GM12878 (cell line): ENCODE results near the gene ARHGEF3. TPM values are rescaled to one million over a fixed set of nuclear protein-coding genes. Genes with fewer than 3 reads are reported as not detected.

Experiments
- ASH2L ChIP-seq: fragments of 300-600, 200-600 bp; sonication (generic); IDR thresholded peaks from 2 replicates; pipeline ENCODE4 v1.6.1; 2017; ENCODE audit warnings: low read depth, mild to moderate bottlenecking, borderline replicate concordance
- CBFB ChIP-seq: IDR thresholded peaks from 2 replicates; pipeline ENCODE4 v1.6.1; 2016; ENCODE audit warnings: antibody characterized with exemption, low read depth
- CTCF ChIP-seq, 3 experiments: IDR thresholded peaks in 2 of 3; conservative IDR thresholded peaks in 1 of 3; 2 replicates each; pipeline ENCODE4 v1.5.1; 2011; ENCODE audit warnings: low read depth in 3 of 3, low read length in 3 of 3, mild to moderate bottlenecking in 3 of 3, control low read depth in 2 of 3, moderate library complexity in 2 of 3, inconsistent platforms in 1 of 3, mixed read lengths in 1 of 3; ENCODE audit not compliant: control insufficient read depth in 2 of 3, insufficient read depth in 1 of 3; ENCODE audit errors: extremely low read depth in 1 of 3
- CUX1 ChIP-seq: IDR thresholded peaks from 2 replicates; pipeline ENCODE4 v1.6.1; 2012; ENCODE audit warnings: improper control_type of control experiment, low read depth, low read length; ENCODE audit not compliant: insufficient replicate concordance
- E2F4 ChIP-seq: IDR thresholded peaks from 2 replicates; pipeline ENCODE4 v1.6.1; 2012; ENCODE audit warnings: low read depth, low read length, improper control_type of control experiment
- EGR1 ChIP-seq, 2 experiments: IDR thresholded peaks; 1 replicate in 1 of 2; 2 replicates in 1 of 2; pipeline ENCODE4 v1.6.1; 2011 to 2012; ENCODE audit warnings: low read depth in 2 of 2, low read length in 2 of 2, borderline replicate concordance in 1 of 2, mild to moderate bottlenecking in 1 of 2, moderate library complexity in 1 of 2
- ETV6 ChIP-seq, 2 experiments: fragments of 450-650 bp in 1 of 2; IDR thresholded peaks in 1 of 2; conservative IDR thresholded peaks in 1 of 2; 2 replicates each; pipeline ENCODE4 v1.6.1; 2014; ENCODE audit warnings: antibody characterized with exemption in 1 of 2, borderline replicate concordance in 1 of 2, low read depth in 1 of 2, mild to moderate bottlenecking in 1 of 2, moderate library complexity in 1 of 2
- HCFC1 ChIP-seq: fragments of 150-350 bp; IDR thresholded peaks from 2 replicates; pipeline ENCODE4 v1.6.1; 2014; ENCODE audit warnings: low read length
- IRF4 ChIP-seq: IDR thresholded peaks from 2 replicates; pipeline ENCODE4 v1.6.1; 2011; ENCODE audit warnings: low read depth, low read length
- JUND ChIP-seq: IDR thresholded peaks from 2 replicates; pipeline ENCODE4 v1.6.1; 2012; ENCODE audit warnings: low read depth, mild to moderate bottlenecking, low read length, improper control_type of control experiment, moderate library complexity
- KAT2A ChIP-seq: conservative IDR thresholded peaks from 2 replicates; pipeline ENCODE4 v1.6.1; 2011; ENCODE audit warnings: low read depth, low read length; ENCODE audit not compliant: control insufficient read depth
- KDM1A ChIP-seq: fragments of 200-600 bp; sonication (generic); IDR thresholded peaks from 2 replicates; pipeline ENCODE4 v1.6.1; 2016; ENCODE audit warnings: borderline replicate concordance
- MTA2 ChIP-seq: fragments of 450-650 bp; IDR thresholded peaks from 2 replicates; pipeline ENCODE4 v1.6.1; 2016; ENCODE audit warnings: low read depth, mild to moderate bottlenecking, moderate library complexity
- MYB ChIP-seq: fragments of 150-350 bp; IDR thresholded peaks from 2 replicates; pipeline ENCODE4 v1.6.1; 2014; ENCODE audit warnings: mild to moderate bottlenecking, low read depth, low read length, borderline replicate concordance
- NBN ChIP-seq: fragments of 450-650 bp; IDR thresholded peaks from 2 replicates; pipeline ENCODE4 v1.6.1; 2016
- NR2C2 ChIP-seq: IDR thresholded peaks from 2 replicates; pipeline ENCODE4 v1.6.1; 2011; ENCODE audit warnings: borderline replicate concordance, low read depth; ENCODE audit not compliant: control insufficient read depth, insufficient read length
- NR2F1 ChIP-seq: fragments of 450-650 bp; conservative IDR thresholded peaks from 2 replicates; pipeline ENCODE4 v1.6.1; 2017; ENCODE audit warnings: mild to moderate bottlenecking
- POLR2A ChIP-seq: IDR thresholded peaks from 2 replicates; pipeline ENCODE4 v1.6.1; 2011; ENCODE audit warnings: low read depth, mild to moderate bottlenecking, low read length
- RUNX3 ChIP-seq: IDR thresholded peaks from 2 replicates; pipeline ENCODE4 v1.6.1; 2012; ENCODE audit warnings: low read length, inconsistent platforms
- SREBF2 ChIP-seq: IDR thresholded peaks from 2 replicates; pipeline ENCODE4 v1.6.1; 2012; ENCODE audit warnings: mild to moderate bottlenecking, low read length
- SUZ12 ChIP-seq: fragments of 200-600 bp; sonication (generic); IDR thresholded peaks from one replicate; pipeline ENCODE4 v1.6.1; 2018; ENCODE audit warnings: antibody characterized with exemption, mild to moderate bottlenecking; ENCODE audit not compliant: unreplicated experiment
- TAF1 ChIP-seq: IDR thresholded peaks from 2 replicates; pipeline ENCODE4 v1.6.1; 2011; ENCODE audit warnings: mild to moderate bottlenecking, low read depth, low read length, borderline replicate concordance
- TCF7 ChIP-seq: IDR thresholded peaks from 2 replicates; pipeline ENCODE4 v1.6.1; 2014; ENCODE audit warnings: antibody characterized with exemption, borderline replicate concordance
- ZNF274 ChIP-seq: IDR thresholded peaks from one replicate; pipeline ENCODE4 v1.8.0; 2011; ENCODE audit not compliant: insufficient read length, insufficient read depth
- polyA plus RNA-seq, 11 experiments: library from polyadenylated mRNA; depleted of rRNA in 4 of 11; unstranded in 6 of 11; stranded (reverse) in 5 of 11; fragments of >200 nt; fragmentation: Nextera tagmentation in 4 of 11; fragmentation: Illumina TruSeq in 1 of 11; extraction: Ambion mirVana in 4 of 11; extraction: Trizol in 1 of 11; gene quantifications; 1 replicate in 1 of 11; 2 replicates in 10 of 11; pipeline versions ENCODE4 v1.2.1 to v1.2.3, GENCODE V29; 2011 to 2016; ENCODE audit warnings: inconsistent platforms in 2 of 11, missing spikeins in 2 of 11, low read depth in 1 of 11
- total RNA-seq, 4 experiments: library from RNA; depleted of rRNA in 3 of 4; stranded (reverse); fragments of >200 nt in 3 of 4; fragmentation: Illumina TruSeq in 1 of 4; extraction: Trizol in 1 of 4; gene quantifications; 2 replicates each; pipeline versions ENCODE4 v1.2.1 to v1.2.3, GENCODE V29; 2013 to 2021

ARHGEF3 gene
- total and polyA plus RNA-seq, 10 of the 15 experiments (the other 5 are each of a cell fraction or from before 2014, with no cell fraction given), result 21.8 to 78.7 (median 56.2) TPM

- no peak for TF ChIP-seq E2F4
- TF ChIP-seq CBFB, result no peak
- TF ChIP-seq NR2C2, result no peak
- TF ChIP-seq JUND, result no peak
- TF ChIP-seq CUX1, result no peak
- no peak for TF ChIP-seq KDM1A
- peak; percentile 69 for TF ChIP-seq RUNX3
- no peak for TF ChIP-seq EGR1 (IDR thresholded peaks at IDR 0.05; ENCODE audit: borderline replicate concordance in 1 of 2, low read depth in 2 of 2, low read length in 2 of 2)
- no peak for TF ChIP-seq ZNF274
- peak; percentile 89 for TF ChIP-seq NR2F1
- TF ChIP-seq IRF4, result no peak
- no peak for TF ChIP-seq ASH2L
- TF ChIP-seq TCF7, result no peak
- TF ChIP-seq HCFC1, result no peak
- TF ChIP-seq KAT2A, result no peak
- no peak for TF ChIP-seq POLR2A
- no peak for TF ChIP-seq CTCF (IDR thresholded peaks at IDR 0.05 in 2 of 3, conservative IDR thresholded peaks at IDR 0.05 in 1 of 3; ENCODE audit: control insufficient read depth in 2 of 3, extremely low read depth in 1 of 3, insufficient read depth in 1 of 3, low read depth in 3 of 3, low read length in 3 of 3)
- TF ChIP-seq SUZ12, result no peak
- no peak for TF ChIP-seq ETV6 (conservative IDR thresholded peaks at IDR 0.05 in 1 of 2, IDR thresholded peaks at IDR 0.05 in 1 of 2; ENCODE audit: borderline replicate concordance in 1 of 2, low read depth in 1 of 2)
- no peak for TF ChIP-seq MYB
- 0 out of 2 replicates have a peak, but pooled peaks have one; percentile 36 for TF ChIP-seq NBN
- no peak for TF ChIP-seq TAF1
- TF ChIP-seq MTA2, result peak; percentile 72
- TF ChIP-seq SREBF2, result no peak
Observed at GRCh38 chr3:56688191-56688590, 113.6 kb downstream of the ARHGEF3 start (continued).
